ENCODE measurements around the gene KREMEN2. TPM values are rescaled to one million over a fixed set of nuclear protein-coding genes. Genes with fewer than 3 reads are reported as not detected.

KREMEN2 gene
- total and polyA plus RNA-seq, 2 of the 13 experiments (the other 11 are each of a cell fraction or from before 2014, with no cell fraction given) = 0.48 to 1.2 TPM

DNA sequence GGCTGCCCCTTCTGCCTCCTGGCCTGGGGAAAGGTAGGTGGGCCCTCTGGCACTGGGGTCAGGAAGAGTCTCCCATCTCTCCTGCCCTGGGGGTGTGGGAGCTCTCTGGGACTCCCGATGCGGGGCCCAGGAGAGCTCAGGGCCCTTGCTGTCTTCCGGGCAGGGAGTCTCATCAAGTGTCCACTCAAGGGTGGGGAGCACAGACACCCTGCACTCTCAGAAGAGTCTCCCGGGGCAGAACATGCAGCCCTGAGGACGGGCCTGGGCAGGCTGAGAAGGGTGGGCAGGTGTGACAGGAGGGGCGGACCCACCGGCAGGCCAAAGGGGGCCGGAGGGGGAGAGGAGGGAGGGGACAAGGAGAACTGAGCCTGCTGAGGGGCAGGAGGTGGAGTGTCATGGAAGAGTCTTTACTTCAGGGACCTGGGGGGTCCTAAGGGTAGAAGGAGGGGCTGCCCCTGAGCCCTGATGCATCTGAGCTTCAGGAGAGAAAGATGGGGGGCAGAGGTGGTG is 24.6 kb downstream of the KREMEN2 start:
- Histone ChIP-seq H3K27ac (ENCODE audit: extremely low read length, insufficient read depth, low read length) (no peak overlapping the region), H4K20me1 (ENCODE audit: insufficient read depth, low read length) (no peaks in the 10 kb centered on the region), H3K36me3 (replicated peaks in 1 of 2; ENCODE audit: control insufficient read depth in 1 of 2, insufficient read depth in 2 of 2, low read length in 2 of 2) (no peaks in the 10 kb centered on the region), H3K27me3 (ENCODE audit: control insufficient read depth in 1 of 2, insufficient read depth in 2 of 2, low read length in 2 of 2) (peaks cover 19 to 60% of the 10 kb centered on the region in 2 experiments), H2AFZ (ENCODE audit: low read length) (no peak overlapping the region), H3K4me3 (replicated peaks in 1 of 3; ENCODE audit: insufficient read depth in 1 of 3, low read depth in 2 of 3, low read length in 3 of 3) (no peak overlapping the region), H3K9ac (ENCODE audit: insufficient read depth, low read depth, low read length) (no peak overlapping the region), H3K9me3 (ENCODE audit: low read length) (no peaks in the 10 kb centered on the region), H3K4me1 (ENCODE audit: insufficient read depth, low read length) (peaks cover 22% of the 10 kb centered on the region), H3K4me2 (ENCODE audit: low read depth, low read length) (no peak overlapping the region), H3K79me2 (ENCODE audit: insufficient read depth, low read length) (no peaks in the 10 kb centered on the region)
- ATAC-seq (no peak), DNase-seq (ENCODE audit: low spot score) (no peak), FAIRE-seq (no peak)
- CTCF ChIA-PET (ENCODE audit: low intra/inter-chr PET ratio, low total read pairs) = no interaction called here
- BruUV-seq (replicated peaks) = no TSS peak
- intact Hi-C loops (cut with micrococcal nuclease; ENCODE audit: unreplicated experiment) (no loop called here), in situ Hi-C loops (cut with HindIII; ENCODE audit: extremely low pct_ligation_motif_present, low pct_unique_long_range_greater_than_20kb) (no loop called here)
- 10% methylated on average over 5 of the region's 8 CpGs for WGBS (ENCODE audit: low lambda C conversion rate)
- TF ChIP-seq RFXANK (CRISPR knock-in tag; IDR thresholded peaks at IDR 0.05) (no peak), GZF1 (CRISPR knock-in tag; IDR thresholded peaks at IDR 0.05) (no peak), ZNF256 (CRISPR knock-in tag; conservative IDR thresholded peaks at IDR 0.05) (no peak), KDM5B (CRISPR knock-in tag; IDR thresholded peaks at IDR 0.05; ENCODE audit: borderline replicate concordance) (no peak), SSRP1 (CRISPR knock-in tag; IDR thresholded peaks at IDR 0.05) (no peak), ZFAT (CRISPR knock-in tag; conservative IDR thresholded peaks at IDR 0.05) (no peak), NFRKB (IDR thresholded peaks at IDR 0.05) (no peak), ZNF24 (IDR thresholded peaks at IDR 0.05) (no peak), RAD51 (IDR thresholded peaks at IDR 0.05; ENCODE audit: borderline replicate concordance) (no peak), ATF7 (IDR thresholded peaks at IDR 0.05) (no peak), ATF7 (CRISPR knock-in tag; IDR thresholded peaks at IDR 0.05) (no peak)
- TF ChIP-seq, protein P1, sequence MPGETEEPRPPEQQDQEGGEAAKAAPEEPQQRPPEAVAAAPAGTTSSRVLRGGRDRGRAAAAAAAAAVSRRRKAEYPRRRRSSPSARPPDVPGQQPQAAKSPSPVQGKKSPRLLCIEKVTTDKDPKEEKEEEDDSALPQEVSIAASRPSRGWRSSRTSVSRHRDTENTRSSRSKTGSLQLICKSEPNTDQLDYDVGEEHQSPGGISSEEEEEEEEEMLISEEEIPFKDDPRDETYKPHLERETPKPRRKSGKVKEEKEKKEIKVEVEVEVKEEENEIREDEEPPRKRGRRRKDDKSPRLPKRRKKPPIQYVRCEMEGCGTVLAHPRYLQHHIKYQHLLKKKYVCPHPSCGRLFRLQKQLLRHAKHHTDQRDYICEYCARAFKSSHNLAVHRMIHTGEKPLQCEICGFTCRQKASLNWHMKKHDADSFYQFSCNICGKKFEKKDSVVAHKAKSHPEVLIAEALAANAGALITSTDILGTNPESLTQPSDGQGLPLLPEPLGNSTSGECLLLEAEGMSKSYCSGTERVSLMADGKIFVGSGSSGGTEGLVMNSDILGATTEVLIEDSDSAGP (CRISPR knock-in tag; IDR thresholded peaks at IDR 0.05; ENCODE audit: borderline replicate concordance) = no peak
- POLR2A ChIA-PET = no interaction called here

Data from HepG2 (cell line).